GM03348 (cell line): Measurements from ENCODE around the gene ATG4A.
A peak's percentile ranks its signal among the peaks of the same experiment; 100 is the strongest.

Experiments used
- DNase-seq: peaks from one replicate; pipeline ENCODE4 v3.0.0; 2012; ENCODE audit warnings: low spot score

The ATG4A gene, protein sequence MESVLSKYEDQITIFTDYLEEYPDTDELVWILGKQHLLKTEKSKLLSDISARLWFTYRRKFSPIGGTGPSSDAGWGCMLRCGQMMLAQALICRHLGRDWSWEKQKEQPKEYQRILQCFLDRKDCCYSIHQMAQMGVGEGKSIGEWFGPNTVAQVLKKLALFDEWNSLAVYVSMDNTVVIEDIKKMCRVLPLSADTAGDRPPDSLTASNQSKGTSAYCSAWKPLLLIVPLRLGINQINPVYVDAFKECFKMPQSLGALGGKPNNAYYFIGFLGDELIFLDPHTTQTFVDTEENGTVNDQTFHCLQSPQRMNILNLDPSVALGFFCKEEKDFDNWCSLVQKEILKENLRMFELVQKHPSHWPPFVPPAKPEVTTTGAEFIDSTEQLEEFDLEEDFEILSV

DNA sequence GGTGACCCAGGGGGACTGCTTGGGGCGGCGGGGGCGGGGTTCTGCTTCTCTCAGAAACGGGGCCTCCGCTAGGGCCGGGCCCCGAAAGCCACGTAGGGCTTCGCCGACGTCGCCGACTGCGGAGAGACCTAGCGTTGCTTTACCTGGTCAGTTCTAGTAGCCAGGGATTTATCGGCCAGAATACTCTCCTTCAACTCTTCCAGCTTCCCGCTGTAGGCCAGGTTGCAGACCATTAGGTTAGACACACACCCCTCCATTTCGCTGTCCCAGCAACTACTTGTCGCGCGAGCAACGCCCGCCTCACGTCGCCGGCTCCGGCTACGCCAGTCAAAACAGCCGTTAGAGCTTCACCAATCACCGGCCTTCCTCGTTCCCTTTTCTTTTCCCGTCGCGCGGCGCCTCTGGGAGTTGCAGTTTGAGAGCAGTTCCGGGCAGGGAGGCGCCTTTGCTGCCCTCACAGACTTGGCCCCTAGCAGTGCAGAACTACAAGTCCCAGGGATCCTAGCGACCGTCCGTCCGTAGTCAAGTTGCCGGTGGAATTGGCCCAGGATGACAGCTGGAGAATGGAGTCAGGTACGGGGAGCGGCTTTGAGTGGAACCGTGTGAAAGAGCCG is at the start of gene ATG4A, which contains the start of gene PSMD10:
ATG4A (plus strand) TSS at position 515 of the 614 bp plus-strand sequence; CDS start at position 564, 49 bp downstream.
PSMD10 (minus strand) TSS at position 279 of the 614 bp plus-strand sequence; CDS start at position 257, 22 bp downstream.
- DNase-seq: peak; percentile 89

DNA sequence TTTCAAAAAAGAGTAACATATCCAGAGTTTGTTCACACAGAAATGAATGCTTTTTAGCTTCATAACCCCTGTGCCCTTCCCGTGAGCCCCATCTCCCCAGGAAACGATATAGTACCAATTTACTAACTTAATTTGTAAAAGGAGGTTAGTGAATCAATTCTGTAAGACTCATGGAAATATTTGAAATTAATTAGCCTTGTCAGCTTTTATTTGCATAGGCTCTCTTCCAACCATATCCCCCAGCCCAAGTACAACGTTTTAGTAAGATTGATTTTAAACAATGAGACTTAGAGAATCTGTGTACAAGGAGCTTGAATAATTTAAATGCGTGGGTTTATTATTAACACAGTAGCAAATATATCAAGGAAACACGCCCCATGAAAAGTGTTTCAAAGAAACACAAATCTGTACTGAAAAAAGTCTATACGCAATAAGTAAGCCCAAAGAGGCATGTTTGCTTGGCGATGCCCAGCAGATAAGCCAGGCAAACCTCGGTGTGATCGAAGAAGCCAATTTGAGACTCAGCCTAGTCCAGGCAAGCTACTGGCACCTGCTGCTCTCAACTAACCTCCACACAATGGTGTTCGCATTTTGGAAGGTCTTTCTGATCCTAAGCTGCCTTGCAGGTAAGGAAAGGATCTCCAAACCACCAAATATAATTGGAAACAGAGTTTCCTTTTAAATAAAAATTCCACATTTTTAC is 46.9 kb upstream of the ATG4A start, which contains the start of gene VSIG1:
VSIG1 (plus strand) TSS at position 512 of the 703 bp plus-strand sequence; CDS start at position 578, 66 bp downstream.
- DNase-seq: no peak

GRCh38 chrX:108049649-108050048 is 41.9 kb upstream of the ATG4A start:
- DNase-seq: no peak

GRCh38 chrX:108053218-108053617 is 38.4 kb upstream of the ATG4A start:
- no peak for DNase-seq

DNA sequence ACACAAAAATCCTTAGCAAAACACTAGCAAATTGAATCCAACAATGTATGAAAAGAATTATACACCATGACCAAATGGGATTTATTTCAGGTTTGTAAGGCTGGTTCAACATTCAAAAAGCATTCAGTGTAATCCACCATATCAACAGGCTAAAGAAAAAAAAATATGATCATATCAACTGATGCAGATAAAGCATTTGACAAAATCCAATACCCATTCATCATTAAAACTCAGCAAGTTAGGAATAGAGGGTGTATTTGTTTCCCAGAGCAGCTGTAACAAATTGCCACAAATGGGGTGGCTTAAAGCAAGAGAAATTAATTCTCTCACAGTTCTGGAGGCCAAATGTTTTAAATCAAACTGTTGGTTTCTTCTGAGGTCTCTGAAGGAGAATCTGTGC is 36.0 kb upstream of the ATG4A start:
- no peak for DNase-seq

DNA sequence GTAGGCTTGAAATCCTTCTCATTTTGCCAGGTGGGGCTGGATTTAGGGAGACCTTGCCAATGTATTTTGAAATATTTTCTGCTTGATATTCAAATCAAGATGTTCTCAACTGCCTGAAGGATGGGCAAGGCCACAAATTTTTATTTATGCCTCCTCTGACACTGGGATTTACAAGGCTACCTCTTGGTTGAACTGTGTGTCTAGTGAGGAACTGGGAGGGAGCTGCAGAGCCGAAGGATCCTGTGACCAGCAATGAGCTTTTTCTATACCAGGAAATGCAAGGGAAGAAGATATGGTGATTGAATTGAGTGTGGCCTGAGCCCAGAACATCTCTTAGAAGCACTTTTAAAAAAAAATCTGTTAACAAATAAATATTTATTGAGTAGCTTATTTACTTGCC is 31.8 kb upstream of the ATG4A start:
- DNase-seq: no peak

DNA sequence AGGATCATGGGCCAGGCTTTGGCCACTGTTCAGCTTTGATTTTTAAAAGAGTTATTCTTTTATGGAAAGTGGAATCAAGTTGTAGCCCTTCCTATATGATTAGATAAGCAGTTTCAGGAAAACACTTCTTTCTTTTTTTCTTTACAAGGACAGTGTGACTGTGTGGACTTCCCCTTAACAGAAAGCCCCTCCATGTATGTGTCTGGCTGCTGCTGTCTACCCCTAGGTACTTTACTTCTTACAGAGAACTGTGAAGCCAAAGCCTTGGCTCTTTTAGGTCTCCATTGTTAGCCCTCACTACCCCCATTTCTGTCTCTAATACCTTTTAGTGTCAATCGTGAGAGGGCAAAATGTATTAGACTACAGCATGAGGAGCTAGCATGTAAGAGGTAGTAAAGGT is 27.6 kb upstream of the ATG4A start:
- DNase-seq: no peak

DNA sequence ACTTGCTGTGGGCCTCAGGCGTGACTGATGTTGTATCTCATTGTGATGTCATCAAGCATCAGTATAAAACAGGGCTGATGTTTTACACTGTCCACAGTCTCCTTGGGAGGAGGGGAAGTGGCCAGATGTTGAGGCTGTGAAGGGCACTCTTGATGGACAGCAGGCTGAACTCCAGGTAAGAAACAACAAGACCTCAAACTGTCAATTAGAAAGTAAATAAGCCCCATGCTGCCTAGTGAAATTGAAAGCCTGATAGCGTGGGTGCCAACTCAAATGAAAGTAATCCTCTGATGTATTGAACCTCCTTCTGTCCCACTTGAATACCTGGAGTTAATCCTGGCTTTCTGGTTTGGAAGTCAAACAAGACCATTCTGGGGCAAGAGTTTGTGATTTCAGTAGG is 27.0 kb upstream of the ATG4A start:
- no peak for DNase-seq

- DNase-seq: no peak
These were observed 23.5 kb upstream of the ATG4A start for GRCh38 chrX:108068121-108068520.

DNA sequence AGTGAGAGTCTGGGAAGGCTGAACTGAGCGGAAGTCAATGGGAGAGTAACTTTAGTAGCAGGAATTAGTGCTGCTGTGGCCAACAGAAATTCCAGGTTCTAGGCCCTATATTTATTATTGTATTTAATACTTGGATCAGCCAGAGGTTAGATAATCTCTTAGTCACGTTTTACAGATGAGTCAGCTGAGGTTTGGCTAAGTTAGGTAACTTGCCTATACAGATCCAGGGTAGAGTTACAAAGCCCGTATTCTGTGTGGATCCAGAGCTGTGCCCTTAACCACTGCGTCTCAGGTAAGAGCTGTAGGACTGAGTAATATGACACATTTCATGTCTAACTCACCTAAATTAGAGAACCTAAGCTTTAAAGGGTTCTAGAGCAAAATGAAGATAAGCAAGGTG is 20.7 kb upstream of the ATG4A start:
- peak; percentile 1 for DNase-seq

GRCh38 chrX:108071578-108071977 is 20.0 kb upstream of the ATG4A start:
- no peak for DNase-seq

- no peak for DNase-seq
These were observed 18.8 kb upstream of the ATG4A start for GRCh38 chrX:108072746-108073145.

DNA sequence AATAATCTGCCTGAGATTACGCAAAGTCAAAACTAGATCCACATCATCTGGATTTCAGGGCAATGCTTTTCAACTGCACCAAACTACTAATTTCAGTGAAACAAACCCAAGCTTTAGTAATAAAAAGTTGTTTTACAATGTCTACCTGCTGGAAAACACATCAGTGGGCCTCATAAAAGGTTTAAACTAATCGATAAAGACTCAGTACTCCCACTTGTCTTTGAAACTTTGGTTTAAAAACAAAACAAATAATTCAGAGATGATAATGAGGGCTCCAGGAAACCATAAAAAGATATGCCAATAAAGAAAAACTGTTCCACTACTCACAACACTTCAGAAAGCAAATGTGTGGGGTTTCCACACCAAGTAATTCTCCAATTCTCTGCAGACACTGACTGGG is 10.5 kb upstream of the ATG4A start:
- no peak for DNase-seq

DNA sequence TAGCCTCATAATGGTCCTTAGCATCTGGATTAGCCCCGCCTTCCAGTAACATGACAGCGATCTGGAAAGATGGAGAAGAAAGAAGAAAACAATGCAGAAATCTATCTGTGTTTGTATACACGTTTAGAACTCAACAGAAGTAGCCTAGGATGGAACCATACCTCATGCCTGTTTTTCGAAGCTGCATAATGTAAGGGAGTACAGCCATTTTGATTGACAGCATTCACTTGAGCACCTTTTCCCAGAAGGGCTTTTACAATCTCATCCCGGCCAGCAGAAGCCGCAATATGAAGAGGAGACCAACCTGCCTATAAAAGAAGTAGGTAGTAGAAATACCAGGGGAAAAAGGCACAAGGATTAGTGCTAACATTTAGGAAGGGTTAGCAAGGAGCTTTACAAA is 3.8 kb upstream of the ATG4A start:
- DNase-seq: no peak

- no peak for DNase-seq
These were observed 3.1 kb upstream of the ATG4A start for GRCh38 chrX:108088511-108088910.

- peak; percentile 7 for DNase-seq
These were observed 901 bp upstream of the ATG4A start for GRCh38 chrX:108090491-108091263.

DNA sequence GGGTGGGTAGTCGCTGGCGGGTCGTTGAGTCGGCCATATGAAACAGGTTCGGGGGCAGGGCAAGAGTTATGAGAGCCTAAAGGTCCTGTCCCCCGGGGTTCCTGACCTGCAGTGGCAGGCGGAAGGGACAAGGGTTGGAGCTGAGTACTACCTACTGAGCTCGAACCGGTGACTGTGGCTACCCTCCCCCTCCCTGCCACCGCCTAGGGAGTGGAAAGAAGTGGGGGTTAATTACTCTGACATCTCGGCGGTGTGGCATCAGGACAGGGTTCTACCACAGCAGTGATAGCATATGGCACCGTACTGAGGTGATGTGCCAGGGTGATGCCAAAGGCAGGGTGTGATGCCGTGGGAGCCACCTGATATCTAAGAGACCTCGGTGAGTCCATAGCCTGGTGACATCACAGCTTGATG is 307 bp downstream of the ATG4A start:
- DNase-seq: peak; percentile 4

- DNase-seq: no peak
These were observed 5.8 kb downstream of the ATG4A start for GRCh38 chrX:108097380-108097779.

DNA sequence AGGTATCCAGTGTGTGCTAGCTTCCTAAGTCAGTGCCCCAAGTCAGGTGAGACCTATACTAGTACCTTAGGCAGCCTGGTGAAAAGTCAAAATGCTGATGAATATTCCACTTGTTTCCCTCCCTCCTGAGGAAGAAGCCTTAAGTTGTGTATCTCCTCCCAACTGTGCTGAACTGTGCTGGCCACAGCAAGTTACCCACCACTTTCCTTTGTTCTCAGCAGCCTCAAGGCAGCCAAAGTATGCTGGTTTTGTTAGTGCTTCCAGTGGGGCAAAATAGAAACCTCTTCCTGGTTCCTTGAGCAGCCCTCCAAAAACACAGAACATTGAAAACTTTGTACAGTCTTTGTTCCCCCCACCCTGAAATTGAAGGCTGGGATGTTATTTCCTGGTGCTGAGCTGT is 13.9 kb downstream of the ATG4A start:
- no peak for DNase-seq

DNA sequence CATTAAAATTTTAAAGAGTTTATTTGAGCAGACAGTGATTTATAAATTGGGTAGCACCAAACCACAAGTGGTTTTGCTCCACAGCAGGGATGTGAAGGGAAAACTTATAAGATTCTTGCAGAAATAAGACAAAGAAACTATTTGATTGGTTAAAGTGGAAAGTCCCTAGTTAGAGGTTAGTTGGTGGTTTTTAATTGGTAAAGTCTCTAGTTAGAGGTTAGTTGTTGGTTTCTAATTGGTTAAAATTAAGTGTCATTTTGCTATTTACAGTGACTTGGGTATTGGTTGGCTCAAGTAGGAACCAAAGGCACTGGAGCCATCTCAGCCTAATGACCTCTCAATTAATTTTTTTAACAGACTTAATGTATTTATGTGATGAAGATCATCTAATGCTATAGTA is 23.0 kb downstream of the ATG4A start:
- no peak for DNase-seq

DNA sequence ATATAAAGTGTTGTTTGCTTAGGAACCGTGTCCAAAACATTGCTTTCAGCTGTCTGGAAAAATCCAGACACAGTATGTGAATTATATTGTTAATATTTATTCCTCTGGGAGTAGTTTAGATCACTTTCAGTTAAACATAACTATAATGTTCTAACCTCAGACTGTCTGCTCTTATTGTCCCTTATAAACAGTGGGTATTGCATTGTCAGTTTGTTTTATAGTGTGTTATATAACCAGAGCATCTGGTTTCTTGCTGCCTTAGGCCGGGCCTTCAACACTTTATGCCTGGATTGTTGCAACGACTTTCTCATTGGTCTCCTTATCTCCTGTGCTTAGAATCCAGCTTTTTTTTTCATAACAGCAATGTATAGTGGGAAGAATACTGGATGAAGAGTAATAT is 26.4 kb downstream of the ATG4A start:
- no peak for DNase-seq

DNA sequence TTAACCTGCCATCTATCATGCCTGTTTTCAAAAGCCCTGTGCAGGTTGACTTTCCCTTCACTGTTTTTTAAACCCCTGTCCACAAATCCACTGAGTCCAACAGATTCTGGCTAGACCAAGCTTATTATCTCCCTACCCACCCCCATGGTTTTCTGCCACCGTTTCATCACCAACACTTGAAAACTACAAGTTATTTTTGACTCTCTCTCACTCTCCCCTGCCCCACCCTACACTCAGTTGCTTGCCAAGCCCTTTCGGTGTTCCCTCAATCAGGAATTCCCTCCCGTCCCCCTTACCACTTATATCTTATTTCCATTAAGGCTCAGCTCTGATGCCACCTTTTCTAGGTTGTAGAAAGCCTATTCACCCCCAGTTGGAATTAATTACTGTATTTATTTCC is 29.7 kb downstream of the ATG4A start:
- DNase-seq: no peak
